Common myeloid progenitor, CD34-positive (primary cell): ENCODE results near the gene ST7.

Experiments used
- CTCF ChIA-PET: fragments of 350-600 bp; sonication (Branson Sonifier 250); formaldehyde crosslinking; loops from one replicate; lab custom pipeline; 2021; ENCODE audit warnings: antibody characterized with exemption; lab: Charles Lee
- POLR2A ChIA-PET: fragments of 350-600 bp; sonication (Branson Sonifier 250); formaldehyde crosslinking; loops from one replicate; lab custom pipeline; 2021; ENCODE audit warnings: antibody characterized with exemption; lab: Charles Lee
- DNase-seq, 3 donors: peaks; one replicate each; pipeline versions ENCODE4 v3.0.0 to v3.0.0-alpha.2; 2013
- H3K27ac ChIP-seq, 2 experiments: 1 replicate in 1 of 2; 2 replicates in 1 of 2; pipeline ENCODE4 v1.7.0; 2013; ENCODE audit warnings: inconsistent platforms in 2 of 2, low read length in 2 of 2, mild to moderate bottlenecking in 2 of 2, low read depth in 1 of 2, moderate library complexity in 1 of 2; ENCODE audit not compliant: severe bottlenecking in 2 of 2, insufficient read depth in 1 of 2, poor library complexity in 1 of 2
- H3K27me3 ChIP-seq, 5 experiments: replicated peaks in 2 of 5; 1 replicate in 3 of 5; 2 replicates in 2 of 5; pipeline versions ENCODE4 v1.6.1 to v1.7.0; 2013; ENCODE audit warnings: low read length in 4 of 5, mild to moderate bottlenecking in 2 of 5, moderate library complexity in 2 of 5, inconsistent platforms in 1 of 5; ENCODE audit not compliant: insufficient read depth in 5 of 5, control insufficient read depth in 4 of 5
- H3K36me3 ChIP-seq, 4 experiments: 1 replicate in 2 of 4; 2 replicates in 2 of 4; pipeline versions ENCODE4 v1.6.1 to v1.7.0; 2013; ENCODE audit warnings: low read length in 3 of 4, control low read depth in 1 of 4, mild to moderate bottlenecking in 1 of 4; ENCODE audit not compliant: control insufficient read depth in 4 of 4, insufficient read depth in 4 of 4
- H3K4me1 ChIP-seq, 4 experiments: 1 replicate in 3 of 4; 2 replicates in 1 of 4; pipeline versions ENCODE4 v1.6.1 to v1.7.1; 2013; ENCODE audit warnings: low read length in 3 of 4, mild to moderate bottlenecking in 3 of 4, control low read depth in 1 of 4, inconsistent platforms in 1 of 4, moderate library complexity in 1 of 4; ENCODE audit not compliant: control insufficient read depth in 4 of 4, insufficient read depth in 4 of 4; ENCODE audit errors: control extremely low read depth in 1 of 4
- H3K4me3 ChIP-seq, 7 experiments: 1 replicate in 4 of 7; 2 replicates in 3 of 7; pipeline versions ENCODE4 v1.5.1 to v1.7.0; 2013; ENCODE audit warnings: mild to moderate bottlenecking in 7 of 7, low read length in 6 of 7, moderate library complexity in 6 of 7, inconsistent platforms in 2 of 7, low read depth in 2 of 7, control low read depth in 1 of 7; ENCODE audit not compliant: insufficient read depth in 4 of 7, control insufficient read depth in 1 of 7; ENCODE audit errors: extremely low read depth in 1 of 7
- H3K9me3 ChIP-seq, 5 experiments: 1 replicate in 4 of 5; 2 replicates in 1 of 5; pipeline versions ENCODE4 v1.6.1 to v1.7.1; 2013; ENCODE audit warnings: low read length in 4 of 5, mild to moderate bottlenecking in 2 of 5, inconsistent platforms in 1 of 5, low read depth in 1 of 5, moderate library complexity in 1 of 5; ENCODE audit not compliant: control insufficient read depth in 4 of 5, insufficient read depth in 2 of 5; ENCODE audit errors: control extremely low read depth in 1 of 5
- WGBS: methylation state at CpG from one replicate; pipeline ENCODE4 v1.1.5; 2013; ENCODE audit not compliant: insufficient coverage; 5-methylcytosine and 5-hydroxymethylcytosine counted together

Gene ST7

GRCh38 chr7:117041822-117042221 is 88.5 kb downstream of the ST7 start:
- 100% methylated on average over 2 of the region's 3 CpGs for WGBS
- H3K27ac ChIP-seq = no peak overlapping the region
- no peaks in the 10 kb centered on the region for H3K9me3 ChIP-seq
- no peaks in the 10 kb centered on the region for H3K36me3 ChIP-seq
- POLR2A ChIA-PET = no interaction called here
- DNase-seq = no peak
- CTCF ChIA-PET = no interaction called here
- H3K27me3 ChIP-seq = peaks cover 0 to 12% (median 0%) of the 10 kb centered on the region in 5 experiments
- H3K4me3 ChIP-seq = no peak overlapping the region
- H3K4me1 ChIP-seq = peaks cover 0 to 8% (median 3%) of the 10 kb centered on the region in 4 experiments

GRCh38 chr7:117043108-117043825 is 90.0 kb downstream of the ST7 start:
- Histone ChIP-seq H3K9me3 (no peaks in the 10 kb centered on the region), H3K27me3 (peaks cover 0 to 12% (median 0%) of the 10 kb centered on the region in 5 experiments), H3K4me3 (no peak overlapping the region), H3K27ac (no peak overlapping the region), H3K36me3 (no peaks in the 10 kb centered on the region), H3K4me1 (peaks cover 0 to 16% (median 7%) of the 10 kb centered on the region in 4 experiments)
- ChIA-PET POLR2A (no interaction called here), CTCF (no interaction called here)
- DNase-seq = no peak
- WGBS = 100% methylated on average over 1 of the region's 2 CpGs

GRCh38 chr7:117044664-117045063 is 91.4 kb downstream of the ST7 start:
- POLR2A ChIA-PET = no interaction called here
- peaks cover 0 to 12% (median 0%) of the 10 kb centered on the region in 5 experiments for H3K27me3 ChIP-seq
- no peaks in the 10 kb centered on the region for H3K9me3 ChIP-seq
- peaks cover 2 to 30% (median 17%) of the 10 kb centered on the region in 4 experiments for H3K4me1 ChIP-seq
- H3K36me3 ChIP-seq = no peaks in the 10 kb centered on the region
- no peak overlapping the region for H3K27ac ChIP-seq
- CTCF ChIA-PET = interaction anchor here (1.4 to 1.6 kb wide), 2 partner anchors 11 to 66 kb away, joined by 3 to 5 read pairs; no protein-coding TSS in a partner anchor
- DNase-seq = no peak
- no peak overlapping the region for H3K4me3 ChIP-seq
- 100% methylated on average over 1 of the region's 2 CpGs for WGBS

- Histone ChIP-seq H3K36me3 (no peaks in the 10 kb centered on the region), H3K4me1 (peaks cover 2 to 30% (median 17%) of the 10 kb centered on the region in 4 experiments), H3K9me3 (no peaks in the 10 kb centered on the region), H3K27ac (no peak overlapping the region), H3K4me3 (no peak overlapping the region), H3K27me3 (peaks cover 0 to 14% (median 0%) of the 10 kb centered on the region in 5 experiments)
- DNase-seq = peak in 2 of 3 donors; percentile 23
- POLR2A ChIA-PET = interaction anchor here (1.0 kb wide), 1 partner anchor 37 kb away, joined by 3 read pairs; no protein-coding TSS in a partner anchor
- WGBS = 76% methylated on average over 4 of the region's 4 CpGs
- CTCF ChIA-PET = interaction anchor here (1.3 to 1.6 kb wide), 2 partner anchors 12 to 31 kb away, joined by 5 read pairs; no protein-coding TSS in a partner anchor
Measured at GRCh38 chr7:117045927-117046710, 92.8 kb downstream of the ST7 start.

GRCh38 chr7:117047496-117047895 is 94.2 kb downstream of the ST7 start:
- DNase-seq = peak in 2 of 3 donors; percentile 18 to 20
- 65% methylated on average over 3 of the region's 3 CpGs for WGBS
- POLR2A ChIA-PET = no interaction called here
- no peak overlapping the region for H3K27ac ChIP-seq
- H3K4me3 ChIP-seq = no peak overlapping the region
- H3K27me3 ChIP-seq = peaks cover 0 to 18% (median 0%) of the 10 kb centered on the region in 5 experiments
- peaks cover 0 to 2% (median 0%) of the 10 kb centered on the region in 5 experiments for H3K9me3 ChIP-seq
- peaks cover 2 to 30% (median 17%) of the 10 kb centered on the region in 4 experiments for H3K4me1 ChIP-seq
- H3K36me3 ChIP-seq = no peaks in the 10 kb centered on the region
- CTCF ChIA-PET = interaction anchor here (1.0 kb wide), 1 partner anchor 39 kb away, joined by 3 read pairs; no protein-coding TSS in a partner anchor

GRCh38 chr7:117048114-117048866 is 95.0 kb downstream of the ST7 start:
- CTCF ChIA-PET = interaction anchor here (1.0 to 1.3 kb wide), 2 partner anchors 24 to 38 kb away, joined by 3 to 4 read pairs; no protein-coding TSS in a partner anchor
- Histone ChIP-seq H3K4me1 (peaks cover 2 to 30% (median 17%) of the 10 kb centered on the region in 4 experiments), H3K27me3 (peaks cover 0 to 19% (median 2%) of the 10 kb centered on the region in 5 experiments), H3K9me3 (peaks cover 0 to 2% (median 0%) of the 10 kb centered on the region in 5 experiments), H3K27ac (no peak overlapping the region), H3K4me3 (peak overlapping the region in 4 of 7 experiments; percentile 5 to 37 (median 18)), H3K36me3 (no peaks in the 10 kb centered on the region)
- peak; percentile 25 to 56 (median 42) for DNase-seq
- 40% methylated on average over 2 of the region's 5 CpGs for WGBS
- POLR2A ChIA-PET = interaction anchor here (0.6 kb wide), 1 partner anchor 31 kb away, joined by 4 read pairs; no protein-coding TSS in a partner anchor
